GM19328 (cell line): ENCODE results near the gene PARK7.

Experiments used
- ATAC-seq: cut with Tn5 transposase; IDR thresholded peaks from one replicate; pipeline ENCODE4 v1.9.1; 2021; ENCODE audit warnings: mild to moderate bottlenecking, moderate library complexity; ENCODE audit not compliant: unreplicated experiment

PARK7 gene

DNA sequence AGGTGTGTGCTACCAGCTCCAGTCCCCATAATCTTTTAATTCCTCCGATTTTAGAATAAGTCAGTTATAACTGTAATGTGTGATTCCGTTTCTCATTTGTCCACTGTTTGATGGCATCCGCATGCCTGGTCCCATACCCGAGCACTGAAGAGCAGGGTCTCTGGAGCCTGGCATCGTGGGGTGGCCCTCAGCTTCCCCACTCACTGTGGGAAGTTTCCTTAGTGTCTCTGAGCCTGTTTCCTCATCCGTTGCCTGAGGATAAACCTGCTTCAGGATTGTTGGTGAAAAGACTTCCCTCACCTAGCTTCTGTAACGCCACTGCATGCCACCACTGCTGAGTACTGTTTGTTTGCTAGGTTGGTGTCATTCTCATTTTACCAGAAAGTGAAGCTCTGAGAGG lies 19.5 kb downstream of the PARK7 start:
- no peak for ATAC-seq

DNA sequence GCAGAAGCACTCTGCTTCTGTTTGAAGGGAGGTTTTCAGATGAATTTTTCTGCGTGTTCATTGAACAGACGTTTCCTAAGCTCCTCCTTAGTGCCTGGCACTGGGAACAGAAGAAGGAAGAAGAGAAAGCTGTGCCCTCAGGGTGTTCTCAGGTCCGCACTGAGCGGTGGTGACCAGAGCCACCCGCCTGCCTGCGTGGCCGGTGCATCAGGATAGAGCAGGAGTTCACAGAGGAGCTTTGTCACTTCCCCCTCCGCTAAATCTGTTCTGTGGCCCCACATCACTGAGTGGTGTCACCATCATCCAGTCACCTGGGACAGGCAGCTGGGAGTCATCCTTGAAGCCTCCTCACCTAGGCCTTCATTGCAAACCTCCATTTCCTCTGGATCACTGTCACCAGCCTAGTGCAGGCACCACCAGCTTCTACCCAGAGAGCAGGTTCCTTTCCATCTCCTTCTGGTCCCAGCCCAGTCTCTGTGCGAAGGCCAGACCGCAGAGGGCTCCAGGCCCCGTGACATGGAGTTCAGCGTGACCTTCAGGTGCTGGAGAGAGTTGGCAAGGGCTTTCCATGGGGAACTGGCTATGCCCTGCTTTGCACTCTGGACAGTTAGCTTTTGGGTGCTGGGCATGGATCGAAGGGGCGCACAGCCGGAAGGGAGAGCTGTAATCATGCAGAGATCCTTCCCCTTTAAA lies 21.7 kb downstream of the PARK7 start:
- ATAC-seq, result no peak

DNA sequence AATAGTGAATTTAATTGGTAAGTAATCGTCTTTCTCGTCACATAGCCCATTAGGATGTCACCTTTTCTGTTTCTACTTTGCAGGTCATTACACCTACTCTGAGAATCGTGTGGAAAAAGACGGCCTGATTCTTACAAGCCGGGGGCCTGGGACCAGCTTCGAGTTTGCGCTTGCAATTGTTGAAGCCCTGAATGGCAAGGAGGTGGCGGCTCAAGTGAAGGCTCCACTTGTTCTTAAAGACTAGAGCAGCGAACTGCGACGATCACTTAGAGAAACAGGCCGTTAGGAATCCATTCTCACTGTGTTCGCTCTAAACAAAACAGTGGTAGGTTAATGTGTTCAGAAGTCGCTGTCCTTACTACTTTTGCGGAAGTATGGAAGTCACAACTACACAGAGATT lies 23.3 kb downstream of the PARK7 start:
- no peak for ATAC-seq

DNA sequence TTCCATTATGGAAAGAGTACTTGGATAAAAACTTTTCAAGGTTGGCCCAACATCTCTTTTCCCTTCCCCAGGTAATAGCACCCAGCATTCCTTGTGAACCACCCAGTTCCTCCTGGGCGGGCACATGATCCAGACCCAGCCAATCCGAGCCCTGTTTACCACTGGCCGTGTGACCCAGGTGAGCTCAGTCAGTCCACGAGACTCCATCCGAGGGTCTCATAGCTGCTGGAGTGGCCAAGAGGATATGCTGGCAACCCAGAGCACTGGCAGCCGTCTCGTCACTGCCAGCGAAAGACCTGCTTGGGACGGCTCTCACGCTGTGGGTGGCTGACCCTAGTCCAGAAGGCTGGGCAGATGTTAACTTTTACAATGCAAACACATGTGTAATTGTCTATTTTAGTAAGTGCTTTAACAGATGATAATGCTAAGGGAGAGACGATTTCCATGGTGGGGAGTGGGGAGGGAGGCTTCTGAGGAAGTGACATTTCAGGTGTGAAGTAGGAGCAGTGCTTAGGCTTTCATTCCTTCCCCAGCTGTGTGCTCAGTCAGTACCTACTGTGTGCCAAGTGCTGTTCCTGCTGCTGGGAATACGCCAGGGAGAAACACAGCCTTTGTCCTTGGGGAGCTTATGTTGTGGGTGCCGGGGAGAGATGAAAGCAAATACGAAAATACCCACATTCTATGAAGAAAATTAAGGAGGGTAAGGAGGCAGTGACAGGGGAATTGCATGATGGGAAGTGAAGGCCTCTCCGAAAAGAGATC lies 24.5 kb downstream of the PARK7 start:
- no peak for ATAC-seq

DNA sequence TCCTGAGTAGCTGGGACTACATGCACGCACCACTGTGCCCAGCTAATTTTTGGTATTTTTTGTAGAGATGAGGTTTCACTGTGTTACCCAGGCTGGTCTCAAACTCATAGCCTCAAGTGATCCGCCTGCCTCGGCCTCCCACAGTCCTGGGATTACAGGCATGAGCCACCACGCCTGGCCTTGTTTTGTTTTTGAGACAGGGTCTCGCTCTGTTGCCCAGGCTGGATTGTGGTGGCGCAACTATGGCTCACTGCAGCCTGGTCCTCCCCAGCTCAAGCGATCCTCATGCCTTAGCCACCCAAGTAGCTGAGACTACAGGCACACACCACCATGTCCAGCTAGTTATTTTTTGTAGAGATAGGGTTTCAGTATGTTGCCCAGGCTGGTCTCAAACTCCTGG lies 26.0 kb downstream of the PARK7 start:
- no peak for ATAC-seq

DNA sequence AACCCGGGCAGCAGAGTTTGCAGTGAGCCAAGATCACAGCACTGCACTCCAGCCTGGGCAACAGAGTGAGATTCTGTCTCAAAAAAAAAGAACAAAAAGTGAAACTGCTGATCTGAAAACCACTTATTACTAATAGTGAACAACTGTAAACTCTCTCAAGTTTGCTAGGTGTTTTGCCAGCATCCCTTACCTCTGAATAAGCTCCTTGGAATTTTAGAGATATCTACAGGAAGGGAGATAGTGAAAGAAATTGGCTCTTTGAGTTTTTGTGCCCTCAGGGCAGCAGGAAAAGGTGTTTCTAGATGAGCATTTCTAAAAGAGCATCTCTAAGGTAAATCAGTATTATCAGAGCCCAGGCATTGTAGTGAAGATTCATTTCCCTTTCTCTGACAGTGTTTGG lies 27.1 kb downstream of the PARK7 start:
- ATAC-seq, result no peak

DNA sequence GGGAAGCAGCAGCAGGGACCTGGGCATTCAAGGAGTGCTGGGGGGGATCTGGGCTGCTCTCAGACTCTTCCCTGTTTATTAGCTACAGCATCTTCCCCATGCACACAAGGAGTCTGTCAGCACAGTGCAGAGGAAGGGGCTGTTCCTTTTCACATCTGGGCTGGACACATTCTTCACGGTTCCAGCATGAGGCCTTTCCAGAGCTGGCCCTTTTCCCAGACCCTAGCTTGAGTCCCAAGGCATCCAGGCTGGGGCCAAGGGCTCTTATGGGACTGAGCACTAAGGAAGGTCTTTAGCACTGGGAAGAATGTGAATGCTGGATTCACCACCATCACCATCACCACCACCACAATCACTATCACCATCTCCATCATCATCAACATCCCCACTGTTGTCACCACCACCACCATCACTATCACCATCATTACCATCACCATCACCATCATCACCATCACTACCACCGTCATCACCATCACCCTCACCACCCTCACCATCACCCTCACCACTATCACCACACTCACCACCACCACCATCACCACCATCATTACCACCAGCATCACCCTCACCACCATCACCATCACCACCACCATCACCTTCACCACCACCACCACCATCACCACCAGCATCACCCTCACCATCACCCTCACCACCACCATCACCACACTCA lies 28.4 kb downstream of the PARK7 start:
- no peak for ATAC-seq

DNA sequence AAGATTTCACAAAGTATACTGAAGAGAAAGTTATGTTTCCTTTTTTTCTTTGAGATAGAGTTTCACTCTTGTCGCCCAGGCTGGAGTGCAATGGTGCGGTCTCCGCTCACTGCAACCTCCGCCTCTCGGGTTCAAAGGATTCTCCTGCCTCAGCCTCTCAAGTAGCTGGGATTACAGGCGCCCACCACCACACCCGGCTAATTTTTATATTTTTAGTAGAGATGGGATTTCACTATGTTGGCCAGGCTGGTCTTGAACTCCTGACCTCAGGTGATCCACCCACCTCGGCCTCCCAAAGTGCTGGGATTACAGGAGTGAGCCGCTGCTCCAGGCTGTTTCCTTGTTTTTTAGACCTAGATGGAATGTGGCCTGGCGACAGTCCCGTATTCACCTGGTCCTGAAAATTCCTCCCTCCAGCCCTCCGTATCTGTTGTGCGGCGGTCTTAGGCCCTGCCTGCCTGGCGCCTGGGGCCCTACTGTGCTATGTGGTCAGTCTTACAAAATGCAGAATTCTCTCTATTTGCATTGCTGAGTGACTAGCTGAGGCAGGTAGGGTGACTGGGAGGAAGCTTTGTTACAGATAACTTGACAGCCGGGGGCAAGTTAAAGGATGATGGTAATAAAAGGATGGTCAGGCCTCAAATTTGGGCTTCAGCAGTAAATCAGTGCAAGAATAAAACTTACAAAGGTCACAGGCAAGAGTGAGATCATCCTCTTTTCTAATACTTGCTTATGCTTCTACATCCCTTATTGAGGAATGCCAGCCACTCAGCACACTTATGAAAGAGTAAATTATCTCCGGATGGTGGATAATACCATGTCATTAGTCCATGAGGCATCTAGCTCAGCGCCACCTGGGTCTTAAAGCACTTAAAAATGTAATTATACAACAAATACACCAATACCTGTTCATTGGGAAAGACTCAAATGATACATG lies 30.3 kb downstream of the PARK7 start:
- no peak for ATAC-seq

DNA sequence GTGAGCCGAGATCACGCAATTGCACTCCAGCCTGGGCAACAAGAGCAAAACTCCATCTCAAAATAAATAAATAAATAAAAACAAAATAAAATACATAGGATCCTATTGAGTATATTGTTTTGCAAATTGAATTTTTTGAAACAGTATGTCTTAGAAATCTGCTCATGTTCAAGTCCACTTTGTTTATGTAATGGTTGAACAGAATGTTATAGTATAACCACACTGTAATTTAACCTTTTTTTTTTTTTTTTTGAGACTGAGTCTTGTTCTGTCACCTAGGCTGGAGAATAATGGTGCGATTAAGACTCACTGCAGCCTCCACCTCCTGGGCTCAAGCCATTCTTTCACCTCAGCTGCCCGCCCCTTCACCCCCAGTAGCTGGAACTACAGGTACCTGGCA lies 31.4 kb downstream of the PARK7 start:
- no peak for ATAC-seq

DNA sequence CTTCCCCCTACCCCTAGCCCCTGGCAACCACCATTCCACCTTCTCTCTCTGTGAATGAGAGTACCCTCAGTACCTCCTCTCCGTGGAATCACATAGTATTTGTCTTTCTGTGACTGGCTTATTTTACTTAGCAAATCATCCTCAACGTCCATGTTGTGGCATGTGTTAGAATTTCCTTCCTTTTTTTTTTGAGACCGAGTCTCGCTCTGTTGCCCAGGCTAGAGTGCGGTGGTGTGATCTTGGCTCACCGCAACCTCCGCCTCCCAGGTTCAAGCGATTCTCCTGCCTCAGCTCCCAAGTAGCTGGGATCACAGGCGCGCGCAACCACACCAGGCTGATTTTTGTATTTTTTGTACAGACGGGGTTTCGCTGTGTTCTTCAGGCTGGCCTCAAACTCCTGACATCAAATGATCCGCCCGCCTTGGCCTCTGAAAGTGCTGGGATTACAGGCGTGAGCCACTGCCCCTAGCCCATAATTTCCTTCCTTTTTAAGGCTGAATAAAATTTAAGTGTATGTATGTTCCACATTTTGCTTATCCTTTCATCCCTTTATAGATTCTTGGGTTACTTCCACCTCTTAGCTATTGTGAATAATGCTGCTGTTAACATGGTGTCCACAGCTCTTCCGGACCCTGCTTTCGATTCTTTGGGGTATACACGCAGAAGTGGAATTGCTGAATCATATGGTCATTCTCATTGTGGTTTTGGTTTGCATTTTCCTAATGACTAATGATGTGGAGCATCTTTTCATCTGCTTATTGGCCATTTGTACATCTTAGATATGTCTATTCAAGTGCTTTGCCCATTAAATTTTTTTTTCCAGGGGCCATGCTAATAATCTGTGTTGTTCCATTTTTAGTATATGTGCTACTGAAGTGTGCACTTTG lies 32.3 kb downstream of the PARK7 start:
- ATAC-seq, result no peak

DNA sequence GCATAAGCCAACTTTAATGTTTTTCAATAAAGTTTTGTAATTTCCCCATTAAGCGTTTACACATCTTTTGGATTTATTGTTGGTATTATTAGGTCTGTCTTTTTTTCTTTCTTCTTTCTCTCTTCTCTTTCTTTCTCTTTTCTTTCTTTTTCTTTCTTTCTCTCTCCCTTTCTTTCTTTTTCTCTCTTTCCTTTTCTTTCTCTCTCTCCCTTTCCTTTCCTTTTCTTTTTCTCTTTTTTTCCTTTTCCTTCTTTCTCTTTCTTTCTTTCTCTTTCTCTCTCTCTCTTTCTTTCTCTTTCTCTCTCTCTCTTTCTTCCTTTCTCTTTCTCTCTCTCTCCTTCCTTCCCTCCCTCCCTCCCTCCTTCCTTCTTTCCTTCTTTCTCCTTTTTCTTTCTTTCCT lies 33.3 kb downstream of the PARK7 start:
- ATAC-seq, result no peak

DNA sequence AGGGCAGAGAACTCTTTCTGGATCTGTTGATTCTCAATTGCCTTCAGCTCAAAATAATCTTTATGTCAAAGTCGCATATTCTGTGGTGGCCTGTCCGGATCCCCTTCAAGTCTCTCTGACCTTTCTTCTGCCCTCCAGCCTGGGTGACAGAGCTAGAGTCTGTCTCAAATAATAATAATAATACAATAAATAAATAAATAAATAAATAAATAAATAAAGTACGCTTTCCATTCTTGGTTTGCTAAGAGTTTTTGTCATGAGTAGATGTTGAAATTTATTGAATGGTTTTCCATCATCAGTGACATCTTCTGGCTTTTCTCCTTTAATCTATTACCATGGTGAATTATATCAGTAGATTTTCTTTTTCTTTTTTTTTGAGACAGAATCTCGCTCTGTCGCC lies 33.9 kb downstream of the PARK7 start:
- ATAC-seq, result no peak

DNA sequence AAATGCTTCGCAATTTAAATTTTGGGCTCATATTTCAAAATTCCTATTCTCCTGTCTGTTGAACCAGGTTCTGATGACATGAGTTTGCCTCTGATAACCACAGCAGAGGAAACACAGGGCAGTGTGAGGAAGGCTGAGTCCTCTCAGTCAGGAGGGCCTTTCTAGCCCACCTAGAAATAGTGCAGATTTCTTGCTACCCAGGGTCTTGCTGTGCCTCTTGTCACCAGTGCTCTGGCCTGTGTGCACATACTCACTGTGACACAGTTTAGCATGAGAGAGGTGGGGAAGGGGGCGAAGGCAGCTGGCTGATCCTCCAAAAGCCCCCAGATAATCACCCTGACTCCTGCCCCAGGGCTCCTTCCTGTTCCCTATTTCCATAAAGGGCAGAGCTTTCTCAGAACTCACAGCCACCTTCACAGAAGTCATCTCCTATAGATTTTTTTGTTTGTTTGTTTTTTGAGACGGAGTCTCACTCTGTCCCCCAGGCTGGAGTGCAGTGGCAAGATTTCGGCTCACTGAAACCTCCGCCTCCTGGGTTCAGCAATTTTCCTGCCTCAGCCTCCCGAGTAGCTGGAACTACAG lies 40.9 kb downstream of the PARK7 start:
- ATAC-seq, result no peak

DNA sequence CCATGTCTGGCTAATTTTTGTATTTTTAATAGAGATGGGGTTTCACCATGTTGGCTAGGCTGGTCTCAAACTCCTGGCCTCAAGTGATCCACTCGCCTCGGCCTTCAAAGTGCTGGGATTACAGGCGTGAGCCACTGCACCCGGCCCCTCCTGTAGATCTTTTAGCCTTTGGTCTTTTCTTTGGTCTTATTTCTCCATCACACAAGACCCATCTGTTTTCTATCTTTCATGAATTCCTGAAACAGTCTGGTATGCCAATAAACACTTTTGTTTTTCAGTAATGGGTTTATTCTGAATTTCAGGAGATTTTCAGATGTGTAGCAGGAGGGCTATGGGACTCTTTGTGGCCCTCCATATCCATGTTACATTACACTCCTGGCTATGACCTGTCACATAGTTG lies 41.4 kb downstream of the PARK7 start:
- no peak for ATAC-seq

DNA sequence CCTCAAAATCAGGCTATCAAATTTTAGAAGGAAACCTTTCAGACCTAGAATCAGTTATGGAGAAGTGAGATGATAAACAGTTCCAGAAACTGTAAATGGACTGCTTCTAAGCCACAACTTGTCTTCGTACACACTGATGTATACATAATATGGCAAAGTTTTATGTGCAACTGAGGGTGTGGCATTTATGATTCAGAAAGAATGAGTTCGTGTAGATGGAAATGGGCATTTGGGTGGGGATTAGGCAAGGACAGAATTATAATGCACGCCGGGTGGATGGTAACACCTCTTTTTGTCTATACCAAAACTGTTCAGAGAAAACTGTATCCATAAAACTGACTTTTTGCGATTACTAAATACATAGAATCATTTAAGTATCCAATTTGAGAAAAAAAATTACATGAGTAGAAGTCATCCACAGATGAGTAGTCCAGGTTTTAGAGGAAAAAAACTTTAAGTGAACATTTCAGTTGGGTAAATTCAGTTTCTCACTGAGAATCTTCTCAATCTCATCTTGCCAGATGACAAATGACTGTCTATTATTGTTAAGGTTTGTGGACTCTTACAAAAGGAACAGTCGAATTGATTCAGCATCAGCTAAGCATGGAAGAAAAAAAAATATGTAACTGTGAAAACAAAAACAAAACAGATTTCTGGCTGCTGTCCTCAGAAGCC lies 42.1 kb downstream of the PARK7 start:
- no peak for ATAC-seq

DNA sequence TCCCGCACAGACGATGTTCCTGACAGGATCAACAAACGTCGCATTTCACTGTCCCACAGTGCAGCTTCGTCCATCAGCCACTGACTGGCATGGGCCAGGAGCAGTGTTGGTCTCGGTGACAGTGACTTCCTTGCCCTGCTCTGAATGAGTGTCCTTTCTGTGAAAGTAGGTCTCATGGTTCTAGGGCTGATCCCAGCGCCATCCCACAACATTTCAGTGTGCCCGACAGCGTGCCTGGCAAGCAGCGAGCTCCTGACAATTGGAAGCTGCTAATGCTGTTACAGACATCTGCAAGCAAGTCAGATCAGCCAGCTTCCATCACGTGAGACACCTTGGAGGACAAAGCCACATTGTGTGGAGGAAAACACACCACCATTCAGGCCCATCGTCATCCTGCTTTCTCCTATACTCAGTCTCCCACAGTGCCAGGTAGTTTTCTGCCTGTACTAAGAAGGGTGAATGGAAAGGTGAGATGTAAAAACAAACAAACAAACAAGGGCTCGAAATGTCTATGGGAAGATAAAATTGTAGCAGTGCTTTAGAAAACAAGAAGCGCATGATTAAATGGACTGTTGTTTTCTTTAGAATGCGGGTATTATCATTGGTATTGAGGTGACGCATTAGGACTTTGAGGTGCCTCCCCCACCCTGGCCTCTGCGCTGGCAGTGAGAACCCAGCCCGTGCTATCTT lies 42.7 kb downstream of the PARK7 start:
- no peak for ATAC-seq

DNA sequence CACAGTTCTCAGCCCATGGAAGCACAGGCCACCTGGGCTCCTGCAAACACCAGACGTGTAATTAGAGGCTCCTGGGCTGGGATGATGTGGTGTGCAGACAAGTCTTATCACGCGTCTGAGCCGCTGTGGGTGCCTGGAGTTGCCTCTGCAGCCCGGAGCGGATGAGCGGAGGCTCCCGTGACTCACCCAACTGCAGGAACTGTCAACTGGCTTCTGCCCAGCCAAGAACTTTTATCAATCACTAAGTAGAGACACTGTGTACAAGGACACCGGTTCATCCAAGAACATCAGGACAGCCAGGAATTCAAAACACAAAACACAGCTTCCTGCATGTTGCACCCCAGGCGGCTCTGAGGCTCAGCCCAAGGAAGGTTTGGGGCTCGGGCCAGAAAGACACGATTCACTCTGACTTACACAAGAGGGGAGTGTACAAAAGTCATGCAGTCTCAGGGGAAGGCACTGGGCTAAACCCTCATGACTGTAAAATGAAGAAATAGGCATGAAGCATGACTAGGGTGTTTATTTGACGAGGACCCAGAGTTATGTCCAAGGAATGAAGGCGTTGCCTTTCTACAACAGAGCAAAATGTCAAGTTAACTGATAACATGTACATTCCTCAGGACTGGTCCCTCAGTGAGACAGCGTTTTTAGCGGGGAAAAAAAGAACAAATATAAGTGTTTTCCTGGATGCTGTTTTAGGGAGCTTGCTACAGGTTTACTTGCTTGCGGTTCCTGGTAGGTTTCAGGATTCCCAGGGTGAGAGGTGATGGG lies 43.5 kb downstream of the PARK7 start:
- ATAC-seq, result no peak
